MCF 10A (cell line): ENCODE measurements around the gene ATP2A3. TPM values are rescaled to one million over a fixed set of nuclear protein-coding genes. Genes with fewer than 3 reads are reported as not detected.

Source experiments
- BruUV-seq: library from RNA; stranded (reverse); fragments of 400-500 nt; replicated peaks from 2 replicates; lab custom pipeline; 2021; lab: Mats Ljungman, UMichigan
- CTCF ChIA-PET: fragments of 300-600 bp; sonication (Branson Sonifier 250); formaldehyde crosslinking; extraction: SDS; loops from one replicate; lab custom pipeline; 2021; ENCODE audit warnings: antibody characterized with exemption, inconsistent platforms; lab: Yijun Ruan, JAX
- POLR2A ChIA-PET: fragments of 300-600, 350-650 bp; sonication (Branson Sonifier 250); formaldehyde crosslinking; extraction: SDS; loops from one replicate; lab custom pipeline; 2020; ENCODE audit warnings: antibody characterized with exemption, inconsistent platforms; lab: Yijun Ruan, JAX
- DNase-seq: peaks from one replicate; pipeline ENCODE4 v3.0.0-alpha.2; 2018; ENCODE audit not compliant: unreplicated experiment
- H3K27ac Mint-ChIP-seq: one replicate; pipeline ENCODE4 v1.8.0; 2022; ENCODE audit warnings: mild to moderate bottlenecking, low read depth, mixed read lengths; ENCODE audit not compliant: unreplicated experiment
- H3K27me3 Mint-ChIP-seq: one replicate; pipeline ENCODE4 v1.8.0; 2022; ENCODE audit warnings: mixed read lengths; ENCODE audit not compliant: insufficient read depth, unreplicated experiment
- H3K36me3 Mint-ChIP-seq: one replicate; pipeline ENCODE4 v1.8.0; 2022; ENCODE audit warnings: mild to moderate bottlenecking, moderate library complexity, mixed read lengths; ENCODE audit not compliant: insufficient read depth, unreplicated experiment
- H3K4me1 Mint-ChIP-seq: one replicate; pipeline ENCODE4 v1.8.0; 2022; ENCODE audit warnings: mixed read lengths; ENCODE audit not compliant: insufficient read depth, unreplicated experiment
- H3K4me3 Mint-ChIP-seq: one replicate; pipeline ENCODE4 v1.8.0; 2022; ENCODE audit warnings: mild to moderate bottlenecking, moderate library complexity, mixed read lengths; ENCODE audit not compliant: unreplicated experiment
- H3K9me3 Mint-ChIP-seq: one replicate; pipeline ENCODE4 v1.8.0; 2022; ENCODE audit warnings: mixed read lengths; ENCODE audit not compliant: unreplicated experiment
- CTCF ChIP-seq: fragments of 200-600 bp; IDR thresholded peaks from one replicate; pipeline ENCODE4 v1.8.0; 2022; ENCODE audit warnings: antibody characterized with exemption, mild to moderate bottlenecking; ENCODE audit not compliant: unreplicated experiment
- intact Hi-C: fragments of 100-400 bp; cut with micrococcal nuclease; formaldehyde crosslinking; loops from 2 replicates; pipeline ENCODE4 v1.14.1; 2022
- total RNA-seq: library from RNA; stranded (reverse); gene quantifications from 2 replicates; pipeline ENCODE4 v1.2.3, GENCODE V29; 2022

ATP2A3 gene
- total RNA-seq, 1 experiment from 2014 or later = not detected

- CTCF ChIA-PET = interaction anchor here (1.0 to 2.0 kb wide), 4 partner anchors 11 to 38 kb away, joined by 3 to 8 read pairs (median 5); no protein-coding TSS in a partner anchor
- no TSS peak for BruUV-seq
- Mint-ChIP-seq H3K4me3 (no peak overlapping the region), H3K27ac (no peak overlapping the region), H3K36me3 (no peaks in the 10 kb centered on the region), H3K27me3 (no peaks in the 10 kb centered on the region), H3K4me1 (no peaks in the 10 kb centered on the region), H3K9me3 (no peaks in the 10 kb centered on the region)
- intact Hi-C loops = no loop called here
- TF ChIP-seq CTCF = no peak
- no peak for DNase-seq
- POLR2A ChIA-PET = interaction anchor here (0.5 to 1.5 kb wide), 2 partner anchors 9 to 36 kb away, joined by 3 to 4 read pairs; partner anchors contain the start of gene CAMKK1
These were observed 63.6 kb downstream of the ATP2A3 start for GRCh38 chr17:3900646-3901045.

DNA sequence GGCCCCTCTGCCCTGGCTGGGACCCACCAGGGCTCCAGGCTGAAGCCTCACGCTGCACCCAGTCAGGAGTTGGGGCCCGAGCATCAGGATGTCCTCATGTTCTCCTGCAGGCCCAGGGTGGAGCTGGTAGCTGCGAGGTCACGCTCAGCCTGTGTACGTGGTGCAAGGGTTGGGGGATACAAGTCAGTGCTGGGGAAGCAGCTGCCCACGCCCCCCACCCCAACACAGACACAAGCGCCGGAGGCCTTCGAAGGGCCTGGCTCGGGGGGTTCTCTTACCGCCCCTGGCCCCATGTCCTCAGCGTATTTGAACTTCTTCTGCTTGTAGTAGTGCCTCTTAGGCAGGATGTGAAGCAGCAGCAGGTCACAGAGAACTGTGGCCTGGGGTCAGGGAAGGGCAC, 66.5 kb downstream of the ATP2A3 start:
- no peak for TF ChIP-seq CTCF
- Mint-ChIP-seq H3K27me3 (no peaks in the 10 kb centered on the region), H3K9me3 (no peaks in the 10 kb centered on the region), H3K36me3 (no peaks in the 10 kb centered on the region), H3K27ac (no peak overlapping the region), H3K4me1 (peaks cover 12% of the 10 kb centered on the region), H3K4me3 (no peak overlapping the region)
- DNase-seq = no peak
- POLR2A ChIA-PET = no interaction called here
- no TSS peak for BruUV-seq
- CTCF ChIA-PET = interaction anchor here (0.5 to 1.6 kb wide), 4 partner anchors 10 to 71 kb away, joined by 3 to 5 read pairs (median 4); no protein-coding TSS in a partner anchor
- intact Hi-C loops = no loop called here

- H3K27me3 Mint-ChIP-seq = no peaks in the 10 kb centered on the region
- DNase-seq = no peak
- ChIA-PET POLR2A (no interaction called here), CTCF (interaction anchor here (0.6 to 1.6 kb wide), 6 partner anchors 11 to 1219 kb away, joined by 3 to 5 read pairs (median 3); partner anchors contain the start of gene USP6)
- H3K36me3 Mint-ChIP-seq = no peaks in the 10 kb centered on the region
- no peak for TF ChIP-seq CTCF
- H3K27ac Mint-ChIP-seq = no peak overlapping the region
- peaks cover 15% of the 10 kb centered on the region for H3K4me1 Mint-ChIP-seq
- intact Hi-C loops = no loop called here
- no TSS peak for BruUV-seq
- H3K4me3 Mint-ChIP-seq = no peak overlapping the region
- H3K9me3 Mint-ChIP-seq = no peaks in the 10 kb centered on the region
These were observed 67.3 kb downstream of the ATP2A3 start for GRCh38 chr17:3896968-3897235.

- H3K27ac Mint-ChIP-seq = no peak overlapping the region
- ChIA-PET POLR2A (no interaction called here), CTCF (interaction anchor here (0.6 to 0.7 kb wide), 3 partner anchors 25 to 1085 kb away, joined by 3 read pairs; no protein-coding TSS in a partner anchor)
- intact Hi-C loops = no loop called here
- no TSS peak for BruUV-seq
- H3K27me3 Mint-ChIP-seq = no peaks in the 10 kb centered on the region
- peaks cover 21% of the 10 kb centered on the region for H3K4me1 Mint-ChIP-seq
- no peak for TF ChIP-seq CTCF
- H3K4me3 Mint-ChIP-seq = no peak overlapping the region
- no peak for DNase-seq
- no peaks in the 10 kb centered on the region for H3K36me3 Mint-ChIP-seq
- no peaks in the 10 kb centered on the region for H3K9me3 Mint-ChIP-seq
These were observed 67.9 kb downstream of the ATP2A3 start for GRCh38 chr17:3896108-3896967.
